Stimulated activated CD4-positive, alpha-beta T cell treated with anti-CD3 and anti-CD28 coated beads, Interleukin-2, amount 100 ng/mL, for 48 hours (primary cell): ENCODE data around the gene ZNF607.
"Not testable (repeated sequence)": the region's sequence is repeated elsewhere in the genome, so short reads cannot be mapped to it uniquely, and the experiment has no call there.

Source experiments
- DNase-seq, 2 donors: peaks; one replicate each; pipeline ENCODE4 v3.0.0-alpha.2; 2020

The ZNF607 gene

DNA sequence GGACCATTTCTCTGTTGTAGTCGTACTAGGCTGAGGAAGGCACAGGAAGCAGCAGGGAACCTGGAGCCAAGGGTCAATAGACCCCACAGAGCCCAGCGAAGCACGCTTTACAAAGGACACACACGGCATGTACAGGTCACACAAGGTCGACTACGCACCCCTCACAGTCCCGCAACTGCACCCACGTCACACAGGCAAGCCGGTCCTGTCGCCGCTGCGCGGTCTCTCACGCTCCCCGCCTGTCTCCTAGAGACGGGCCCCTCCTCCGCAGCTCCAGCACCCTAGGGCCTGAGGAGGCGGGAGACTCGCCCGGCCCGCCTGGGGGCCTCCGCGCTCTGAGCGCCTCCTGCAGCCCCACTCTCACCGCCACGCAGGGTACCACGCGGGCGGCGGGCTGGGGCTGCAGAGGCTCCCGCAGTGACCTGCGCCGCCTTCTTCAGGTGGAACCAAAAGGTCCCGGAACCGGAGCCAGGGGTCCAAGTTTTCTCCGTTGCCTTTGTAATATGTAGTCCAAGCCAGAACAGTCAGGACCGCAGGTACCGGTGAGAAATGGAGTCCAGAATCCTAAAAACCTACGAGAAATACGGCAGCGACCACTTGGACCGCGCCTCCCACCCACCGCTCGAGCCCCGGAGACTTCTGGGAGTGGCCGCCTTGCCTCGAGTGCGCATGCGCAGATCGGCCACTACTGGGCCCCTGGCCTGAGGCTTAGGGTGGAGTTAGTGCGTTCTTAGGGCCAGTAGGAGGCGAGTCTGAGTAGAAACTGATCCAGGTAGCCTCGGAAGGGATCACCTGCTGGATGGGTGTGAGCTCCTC is at the start of gene ZNF607:
TSS of gene ZNF607 (minus strand) at position 651 of the 816 bp plus-strand sequence. CDS start 8,143 bp downstream, outside the sequence.
- DNase-seq: peak; percentile 74 to 82

DNA sequence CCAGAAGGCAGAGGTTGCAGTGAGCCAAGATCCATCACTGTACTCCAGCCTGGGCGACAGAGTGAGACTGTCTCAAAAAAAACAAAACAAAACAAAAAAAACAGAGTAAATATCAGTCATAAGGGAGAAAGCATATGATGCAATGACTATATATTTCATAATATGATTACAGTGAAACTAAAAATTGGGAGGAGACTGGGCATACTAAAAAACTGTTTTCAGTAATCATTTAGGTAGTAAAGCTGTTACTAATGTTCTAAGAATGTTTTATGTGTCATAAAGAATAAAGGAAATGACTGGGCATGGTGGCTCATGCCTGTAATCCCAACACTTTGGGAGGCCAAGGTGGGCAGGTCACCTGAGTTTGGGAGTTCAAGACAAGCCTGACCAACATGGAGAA is 43.9 kb upstream of the ZNF607 start:
- no peak for DNase-seq

DNA sequence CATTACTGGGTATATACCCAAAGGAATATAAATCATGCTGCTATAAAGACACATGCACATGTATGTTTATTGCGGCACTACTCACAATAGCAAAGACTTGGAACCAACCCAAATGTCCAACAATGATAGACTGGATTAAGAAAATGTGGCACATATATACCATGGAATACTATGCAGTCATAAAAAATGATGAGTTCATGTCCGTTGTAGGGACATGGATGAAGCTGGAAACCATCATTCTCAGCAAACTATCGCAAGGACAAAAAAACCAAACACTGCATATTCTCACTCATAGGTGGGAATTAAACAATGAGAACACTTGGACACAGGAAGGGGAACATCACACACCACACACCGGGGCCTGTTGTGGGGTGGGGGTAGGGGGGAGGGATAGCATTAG is 38.1 kb upstream of the ZNF607 start:
- DNase-seq: not testable (repeated sequence)

DNA sequence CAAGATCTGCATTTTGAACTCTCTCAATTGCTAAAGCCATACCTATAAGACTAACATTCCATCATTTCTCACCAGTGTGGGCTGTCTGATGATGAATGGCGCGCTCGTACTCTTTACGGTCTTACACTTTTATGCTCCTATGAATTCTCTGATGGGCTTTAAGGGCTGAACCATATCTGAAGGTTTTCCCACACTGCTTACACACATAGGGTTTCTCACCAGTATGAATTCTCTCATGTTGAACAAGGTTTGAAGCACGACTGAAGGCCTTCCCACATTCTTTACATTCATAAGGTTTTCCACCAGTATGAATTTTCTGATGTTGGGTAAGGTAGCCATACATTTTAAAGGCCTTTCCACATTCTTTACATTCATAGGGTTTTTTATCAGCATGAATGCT is 18.8 kb upstream of the ZNF607 start:
- DNase-seq: no peak

DNA sequence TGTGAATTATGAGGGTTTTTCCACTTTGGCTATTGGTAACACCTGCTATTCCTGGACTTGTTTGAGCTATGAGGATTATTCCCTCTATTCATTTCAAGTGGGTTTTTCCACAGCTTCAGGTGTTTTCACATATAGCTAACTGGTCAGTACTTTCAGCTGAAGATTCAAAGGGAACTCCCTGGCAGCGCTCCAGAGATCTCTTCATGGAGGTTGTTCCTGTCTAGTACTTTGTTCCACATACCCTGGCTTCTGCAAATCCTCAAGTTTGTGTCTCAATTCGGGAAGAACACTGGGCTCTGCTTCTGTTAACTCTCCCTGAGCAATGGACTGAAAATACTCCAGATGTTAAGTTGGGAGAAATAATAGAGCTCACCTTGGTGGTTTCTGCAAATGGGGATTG is 5.6 kb upstream of the ZNF607 start:
- DNase-seq: no peak

DNA sequence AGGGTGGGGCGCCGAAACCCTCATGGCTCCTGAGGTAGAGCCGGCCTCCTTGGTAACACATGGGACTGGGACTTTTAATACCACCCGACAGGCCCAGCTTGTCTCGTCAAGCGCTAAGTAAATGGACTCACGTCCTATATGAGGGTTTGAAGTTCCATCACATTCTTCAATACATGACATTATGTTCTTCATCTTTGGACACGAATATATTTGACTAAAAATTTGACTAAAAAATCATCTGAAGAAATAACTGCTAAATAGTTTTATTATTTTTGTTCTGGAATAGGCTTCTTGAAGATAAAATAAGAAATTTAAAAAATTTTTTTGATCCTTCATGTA is 335 bp upstream of the ZNF607 start:
- DNase-seq: no peak

DNA sequence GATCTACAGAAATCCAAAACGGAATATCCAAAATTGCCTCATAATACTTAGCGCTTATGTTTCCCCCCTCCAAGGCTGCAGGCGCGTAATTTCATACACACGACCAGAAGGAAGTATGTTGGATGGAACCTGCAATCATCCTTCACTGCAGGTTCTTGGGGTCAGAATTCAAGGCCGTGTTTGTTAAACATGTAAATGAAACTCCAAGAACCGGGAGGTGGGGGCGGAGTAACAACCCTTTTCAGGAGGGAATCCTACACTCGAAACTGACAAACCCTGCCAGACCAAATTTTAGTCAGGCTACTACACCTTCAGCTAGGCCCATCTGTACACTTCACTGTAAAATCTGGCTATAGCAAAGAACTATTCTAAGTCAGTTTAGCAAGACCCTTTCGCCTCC is 1.3 kb downstream of the ZNF607 start:
- DNase-seq: no peak

DNA sequence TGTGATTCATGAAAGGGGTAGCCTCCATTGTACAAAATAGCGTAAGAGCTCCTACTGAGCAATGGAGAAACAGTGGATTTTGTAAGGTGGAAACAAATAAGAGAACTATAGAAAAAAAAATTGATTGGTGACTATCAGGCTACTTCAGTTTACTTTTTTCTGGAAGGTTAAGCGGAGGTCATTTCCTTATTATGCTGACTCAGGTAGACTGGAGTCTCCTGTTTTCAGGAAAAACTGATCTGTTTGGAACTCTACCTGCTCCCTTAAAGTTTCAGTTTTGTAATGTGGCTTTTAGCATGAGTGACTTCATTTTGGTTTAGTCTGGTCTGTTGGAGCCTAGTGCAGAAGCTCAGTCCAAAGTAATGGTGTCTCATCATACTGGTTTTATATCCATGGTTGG is 3.4 kb downstream of the ZNF607 start:
- no peak for DNase-seq

DNA sequence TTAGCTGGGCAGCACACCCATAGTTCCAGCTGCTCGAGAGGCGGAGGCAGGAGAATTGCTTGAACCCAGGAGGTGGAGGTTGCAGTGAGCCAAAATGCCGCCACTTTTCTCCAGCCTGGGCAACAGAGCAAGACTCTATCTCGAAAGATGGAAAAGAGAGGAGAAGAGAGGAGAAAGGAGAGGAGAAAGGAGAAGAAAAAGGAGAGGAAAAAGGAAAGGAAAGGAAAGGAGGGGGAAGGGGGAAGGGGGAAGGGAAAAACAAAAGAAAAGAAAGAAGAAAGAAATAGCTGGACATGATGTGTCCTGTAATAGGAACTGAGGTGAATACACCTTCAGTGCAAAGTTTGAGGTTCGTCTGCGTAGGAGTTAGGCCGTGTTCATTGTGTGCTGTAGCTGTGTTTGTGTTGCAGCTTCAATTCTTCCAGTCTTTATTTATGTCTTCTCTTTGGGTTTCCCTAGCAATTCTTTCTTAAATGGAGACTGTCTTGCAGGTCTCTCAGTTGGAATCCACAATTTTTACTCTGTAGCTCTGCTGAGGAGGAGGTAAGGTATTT is 13.4 kb downstream of the ZNF607 start:
- no peak for DNase-seq

DNA sequence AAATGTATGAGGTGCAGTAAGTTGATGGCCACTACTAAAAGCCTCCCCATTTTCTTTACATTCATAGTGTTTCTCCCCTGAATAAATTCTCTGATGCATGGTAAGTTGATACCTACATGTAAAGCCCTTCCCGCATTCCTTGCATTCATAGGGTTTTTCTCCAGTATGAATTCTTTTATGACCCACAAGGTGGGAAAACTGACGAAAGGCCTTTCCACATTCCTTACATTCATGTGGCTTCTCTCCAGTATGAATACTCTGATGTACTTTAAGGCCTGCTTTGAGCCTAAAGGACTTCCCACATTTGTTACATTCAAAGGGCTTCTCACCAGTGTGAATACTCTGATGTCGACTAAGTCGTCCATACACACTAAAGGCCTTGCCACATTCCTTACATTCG is 20.5 kb downstream of the ZNF607 start:
- DNase-seq: no peak

DNA sequence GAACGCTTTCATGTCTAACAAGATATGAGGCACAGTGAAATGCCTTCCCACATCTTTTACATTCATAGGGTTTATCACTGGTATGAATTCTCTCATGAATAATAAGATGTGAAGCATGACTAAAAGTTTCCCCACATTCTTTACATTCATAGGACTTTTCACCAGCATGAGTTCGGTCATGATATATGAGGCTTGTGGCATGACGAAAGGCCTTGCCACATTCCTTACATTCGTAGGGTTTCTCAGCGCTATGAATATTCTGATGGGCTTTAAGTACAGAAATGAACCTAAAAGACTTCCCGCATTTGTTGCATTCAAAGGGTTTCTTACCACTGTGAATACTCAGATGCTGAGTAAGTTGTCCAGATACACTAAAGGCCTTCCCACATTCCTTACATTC is 21.3 kb downstream of the ZNF607 start:
- DNase-seq: no peak

DNA sequence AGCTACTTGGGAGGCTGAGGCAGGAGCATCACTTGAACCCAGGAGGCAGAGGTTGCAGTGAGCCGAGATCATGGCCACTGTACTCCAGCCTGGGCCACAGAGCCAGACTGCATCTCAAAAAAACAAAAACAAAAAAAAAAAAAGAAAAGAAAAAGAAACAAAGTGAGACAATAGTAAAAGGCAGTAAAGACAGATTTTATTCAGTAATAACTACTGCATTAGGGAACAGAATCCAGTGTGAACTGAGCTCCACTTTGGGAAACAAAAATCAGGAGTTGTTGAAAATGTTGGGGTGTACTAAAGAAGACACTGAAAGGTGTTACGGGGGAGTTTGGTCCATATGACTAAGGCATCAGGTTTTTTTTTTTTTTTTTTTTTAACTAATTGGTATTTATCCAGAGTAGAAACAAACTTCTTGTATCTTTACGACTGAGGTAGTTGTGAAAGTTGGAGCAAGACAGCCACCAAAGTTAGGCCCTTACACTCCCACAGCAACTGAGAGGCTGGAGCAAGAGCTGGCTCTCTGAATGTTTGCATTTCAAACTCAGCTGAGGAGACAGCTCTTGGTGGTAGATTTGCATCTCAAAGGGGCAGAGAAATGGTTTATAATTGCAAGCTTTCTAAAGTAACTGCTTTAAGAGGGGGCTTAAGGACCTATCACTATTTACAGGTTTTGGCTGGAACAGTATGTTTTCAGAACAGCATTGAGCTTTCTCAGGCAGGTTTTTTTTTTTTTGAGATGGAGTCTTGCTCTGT is 24.2 kb downstream of the ZNF607 start:
- no peak for DNase-seq

DNA sequence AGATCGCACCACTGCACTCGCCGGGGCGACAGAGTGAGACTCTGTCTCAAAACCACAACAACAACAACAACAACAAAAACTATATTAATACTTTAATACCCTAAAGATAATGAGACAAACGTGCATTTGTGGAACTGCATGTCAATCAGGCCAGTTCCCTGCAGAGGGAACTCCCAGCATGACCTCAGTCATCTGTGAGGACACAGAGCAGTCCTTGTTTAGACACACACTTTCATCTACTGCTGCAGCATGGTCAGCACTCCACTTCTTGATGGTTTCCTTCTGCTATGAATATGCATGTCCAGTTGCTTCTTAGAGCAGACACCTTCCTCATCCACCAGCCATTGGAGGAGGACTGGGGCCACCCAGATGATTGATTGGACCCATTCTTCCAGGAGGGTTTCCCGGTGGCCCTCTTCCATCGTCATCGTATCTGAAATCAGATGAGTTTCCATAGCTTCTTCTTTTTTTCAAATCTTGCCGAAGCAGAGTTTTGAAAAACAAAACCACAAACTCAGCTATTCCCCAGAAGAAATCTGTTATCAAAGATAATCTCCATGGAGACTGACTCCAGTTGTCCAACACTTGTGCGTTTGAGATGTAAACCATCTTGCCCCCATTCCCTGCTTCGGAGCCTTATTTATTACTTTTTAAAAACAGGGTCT is 26.5 kb downstream of the ZNF607 start:
- DNase-seq: no peak

DNA sequence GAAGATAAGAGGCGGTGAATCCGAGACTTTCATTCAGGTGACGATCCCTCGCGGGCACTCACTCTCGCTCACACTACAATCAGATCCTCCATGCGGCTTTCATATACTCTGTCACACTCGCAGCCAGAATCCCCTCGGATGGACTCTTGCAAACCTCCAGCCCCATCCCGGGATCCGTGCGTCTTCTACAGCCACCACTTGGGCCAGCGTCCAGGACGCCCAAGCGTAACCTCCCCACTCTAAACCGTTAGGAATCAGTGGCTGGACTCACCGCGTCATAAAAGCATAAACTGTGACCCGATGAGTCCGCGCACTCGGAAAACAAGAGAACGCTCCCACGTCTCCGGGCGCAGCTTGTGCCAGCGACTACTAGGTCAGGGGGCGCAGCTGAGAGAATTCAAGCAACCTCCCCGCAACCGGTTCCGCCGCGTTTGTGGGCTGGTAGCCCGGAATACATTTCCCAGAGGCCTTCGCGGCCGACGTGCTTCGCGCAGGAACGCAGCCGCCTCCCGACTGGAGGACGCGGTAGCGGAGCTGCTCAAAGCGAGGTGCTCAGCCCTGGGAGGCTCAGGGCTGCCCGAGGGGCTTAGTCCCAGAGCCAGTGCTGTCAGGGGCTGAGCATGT is 27.6 kb downstream of the ZNF607 start:
- DNase-seq: peak; percentile 58 to 67

DNA sequence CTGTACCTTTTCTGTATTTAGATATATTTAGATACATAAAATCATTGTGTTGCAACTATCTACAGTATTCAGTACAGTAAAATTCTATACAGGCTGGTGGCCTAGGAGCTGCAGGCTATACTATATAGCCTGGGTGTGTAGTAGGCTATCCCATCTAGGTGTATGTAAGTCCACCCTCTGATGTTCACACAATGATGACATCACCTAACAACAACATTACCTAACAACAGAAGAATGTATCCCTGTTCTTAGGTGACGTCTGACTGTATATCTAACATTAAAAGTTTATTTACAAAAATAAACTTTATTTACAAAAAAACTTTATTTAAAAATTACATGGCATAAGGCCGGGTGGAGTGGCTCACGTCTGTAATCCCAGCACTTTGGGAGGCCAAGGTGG is 36.0 kb downstream of the ZNF607 start:
- DNase-seq: no peak

DNA sequence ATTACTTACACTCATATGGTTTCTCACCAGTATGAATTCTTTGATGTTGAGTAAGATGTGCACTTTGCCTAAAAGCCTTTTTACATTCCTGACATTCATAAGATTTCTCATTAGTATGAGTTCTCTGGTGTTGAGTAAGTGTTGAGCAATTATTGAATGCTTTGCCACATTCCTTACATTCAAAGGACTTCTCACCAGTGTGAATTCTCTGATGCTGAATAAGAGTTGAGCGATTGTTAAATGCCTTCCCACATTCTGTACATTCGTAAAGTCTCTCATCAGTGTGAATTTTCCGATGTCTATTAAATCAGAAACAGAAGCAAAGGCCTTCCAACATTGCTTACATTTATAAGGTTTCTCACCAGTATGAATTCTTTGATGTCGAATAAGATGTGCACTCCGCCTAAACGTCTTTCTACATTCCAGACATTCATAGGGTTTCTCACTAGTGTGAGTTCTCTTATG is 50.1 kb downstream of the ZNF607 start:
- DNase-seq: no peak

DNA sequence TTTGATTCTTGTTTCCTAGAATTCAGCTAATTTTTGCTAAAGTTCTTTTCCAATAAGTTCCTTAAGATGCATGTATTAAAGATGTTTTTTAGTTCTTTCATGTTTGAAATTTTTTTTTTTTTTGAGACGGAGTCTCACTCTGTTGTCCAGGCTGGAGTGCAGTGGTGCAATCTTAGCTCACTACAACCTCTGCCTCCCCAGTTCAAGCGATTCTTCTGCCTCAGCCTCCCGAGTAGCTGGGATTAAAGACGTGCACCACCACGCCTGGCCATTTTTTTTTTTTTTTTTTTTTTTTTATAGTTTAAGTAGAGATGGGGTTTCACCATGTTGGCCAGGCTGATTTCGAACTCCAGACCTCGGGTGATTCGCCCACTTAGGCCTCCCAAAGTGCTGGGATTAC is 62.4 kb downstream of the ZNF607 start:
- not testable (repeated sequence) for DNase-seq

DNA sequence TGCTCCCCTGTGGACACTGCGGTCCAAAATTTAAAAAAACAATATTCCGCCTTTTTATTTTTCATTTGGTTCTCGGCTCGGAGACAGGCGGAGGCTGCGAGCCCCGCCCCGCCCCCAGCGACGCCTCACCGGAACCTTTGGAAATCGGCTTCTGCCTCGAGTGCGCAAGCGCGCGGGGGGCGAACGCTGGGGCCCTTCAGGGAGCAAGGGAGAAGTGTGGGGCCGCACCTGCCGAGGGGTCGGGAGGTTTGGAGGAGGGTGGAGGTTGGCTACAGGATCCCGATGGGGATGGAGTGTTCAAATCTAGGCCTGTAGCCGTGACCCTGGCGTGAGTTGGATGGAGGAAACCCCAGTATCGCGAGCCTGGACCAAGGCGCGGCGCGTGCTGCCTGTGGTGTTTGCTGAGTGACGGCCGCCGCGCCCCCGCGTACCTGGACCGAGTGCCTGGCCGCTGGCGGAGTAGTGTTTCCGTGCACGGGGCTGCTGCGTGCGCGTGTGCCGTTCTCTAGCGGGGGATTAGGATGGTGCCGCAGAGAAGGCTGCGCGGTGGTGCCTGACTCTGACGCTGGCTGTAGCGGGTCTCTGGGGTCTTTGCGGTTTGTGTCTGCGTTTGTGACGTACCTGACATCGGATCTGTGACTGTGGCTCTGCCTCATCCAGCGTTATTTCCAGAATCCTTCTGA is 63.7 kb downstream of the ZNF607 start:
- DNase-seq: peak; percentile 77 to 80

DNA sequence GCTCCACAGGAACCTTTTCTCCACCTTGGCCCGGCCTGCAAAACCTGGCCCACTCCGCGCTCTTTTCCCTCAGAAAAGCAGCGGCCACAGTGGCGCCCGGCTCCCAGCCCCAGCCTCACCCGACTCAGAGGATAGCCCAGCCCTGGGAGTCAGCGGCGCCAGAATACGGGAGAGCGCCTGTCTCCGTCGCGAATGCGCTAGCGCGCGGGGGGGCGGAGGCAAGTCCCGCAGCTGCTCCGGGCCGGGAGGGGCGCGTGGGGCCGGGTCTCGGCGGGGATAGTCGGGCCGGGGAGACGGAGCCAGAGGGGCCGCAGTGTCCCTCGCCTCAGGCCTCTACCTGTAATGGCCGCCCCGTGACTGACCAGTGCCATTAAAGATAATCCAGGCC is 64.3 kb downstream of the ZNF607 start, which contains the start of gene ZFP30:
TSS of gene ZFP30 (minus strand) at position 165 of the 388 bp plus-strand sequence. CDS start 7,643 bp downstream, outside the sequence.
- peak; percentile 67 to 83 for DNase-seq

DNA sequence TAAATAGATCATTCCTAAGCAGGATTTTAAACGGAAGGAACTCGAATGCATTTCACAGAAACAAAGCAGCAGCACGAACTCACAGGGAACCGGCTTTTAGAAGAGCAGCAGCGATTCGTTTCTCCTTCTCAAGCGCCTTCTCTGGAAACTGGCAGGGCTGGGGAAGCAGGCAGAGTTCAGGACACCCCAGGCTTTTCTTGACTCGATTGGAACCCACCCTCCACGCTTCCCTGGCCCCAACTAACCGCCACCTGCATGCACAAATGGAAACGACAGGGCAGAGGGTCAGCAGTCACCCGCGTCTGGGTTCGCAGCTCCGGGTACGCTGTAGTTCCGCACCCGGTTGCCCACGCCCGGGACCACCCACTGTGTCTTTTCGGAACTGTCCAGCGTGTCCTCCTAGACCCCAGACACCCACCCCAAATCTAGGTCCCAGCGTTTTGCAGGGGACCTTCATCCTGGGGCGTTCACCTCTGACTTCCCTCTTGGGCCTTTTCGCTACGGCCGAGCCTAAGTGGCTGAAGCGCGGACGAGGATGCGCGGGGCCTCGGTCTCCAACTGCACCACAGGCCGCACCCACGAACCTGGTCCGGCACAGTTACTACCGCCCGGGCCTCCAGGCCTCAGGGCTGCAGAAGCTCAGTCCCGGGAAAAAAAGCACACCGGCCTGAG is 64.8 kb downstream of the ZNF607 start:
- DNase-seq: peak; percentile 19

DNA sequence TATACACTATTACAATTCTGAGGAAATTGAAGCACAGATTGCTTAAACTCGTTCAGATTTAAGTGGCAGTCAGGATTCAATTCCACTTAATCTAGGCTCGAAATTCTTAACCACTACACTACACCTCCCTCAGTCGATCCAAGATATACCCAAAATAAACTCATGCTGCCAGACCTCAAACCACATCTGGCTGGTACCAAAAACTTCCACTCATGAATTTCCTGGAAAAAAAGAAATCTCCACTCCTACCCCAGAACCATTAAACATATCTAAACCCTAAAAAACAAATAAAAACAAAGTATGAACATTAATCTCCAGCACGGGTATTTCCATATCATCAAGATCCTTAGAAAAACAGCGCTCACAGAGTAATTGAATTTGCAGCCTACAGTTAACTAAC is 65.4 kb downstream of the ZNF607 start:
- no peak for DNase-seq
